Naive thymus-derived CD8-positive, alpha-beta T cell (primary cell): Measurements from ENCODE around the gene WWTR1. TPM values are rescaled to one million over a fixed set of nuclear protein-coding genes. Genes with fewer than 3 reads are reported as not detected.

ENCODE experiments used
- ATAC-seq, 2 donors: fragments of 150-1000 bp; cut with Tn5 transposase in 1 of 2; sonication (Bioruptor Pico), chemical (Tn5 transposase) in 1 of 2; 1 replicate in 1 of 2; 2 replicates in 1 of 2; pipeline ENCODE4 v1.10.0; 2021; ENCODE audit warnings: mild to moderate bottlenecking in 2 of 2, moderate library complexity in 2 of 2
- POLR2A ChIA-PET: fragments of 350-600 bp; sonication (Branson Sonifier 250); formaldehyde crosslinking; loops from one replicate; lab custom pipeline; 2021; ENCODE audit warnings: antibody characterized with exemption; lab: Charles Lee
- DNase-seq, 10 donors: peaks; one replicate each; pipeline versions ENCODE4 v3.0.0 to v3.0.0-alpha.2; 2020 to 2022
- H3K27ac Mint-ChIP-seq, 10 donors: one replicate each; pipeline ENCODE4 v1.8.0; 2020 to 2022; ENCODE audit warnings: mild to moderate bottlenecking in 10 of 10, mixed read lengths in 10 of 10, moderate library complexity in 4 of 10, inconsistent platforms in 1 of 10
- H3K27me3 Mint-ChIP-seq, 5 donors: one replicate each; pipeline ENCODE4 v1.8.0; 2021 to 2022; ENCODE audit warnings: mixed read lengths in 5 of 5
- H3K36me3 Mint-ChIP-seq, 3 donors: one replicate each; pipeline ENCODE4 v1.8.0; 2020 to 2022; ENCODE audit warnings: mixed read lengths in 3 of 3, mild to moderate bottlenecking in 2 of 3, inconsistent platforms in 1 of 3
- H3K4me1 Mint-ChIP-seq, 4 donors: one replicate each; pipeline ENCODE4 v1.8.0; 2021 to 2022; ENCODE audit warnings: mixed read lengths in 4 of 4
- H3K4me3 Mint-ChIP-seq, 10 donors: one replicate each; pipeline ENCODE4 v1.8.0; 2020 to 2022; ENCODE audit warnings: mild to moderate bottlenecking in 10 of 10, mixed read lengths in 10 of 10, moderate library complexity in 6 of 10, inconsistent platforms in 1 of 10
- H3K9me3 Mint-ChIP-seq, 9 donors: one replicate each; pipeline ENCODE4 v1.8.0; 2020 to 2022; ENCODE audit warnings: mixed read lengths in 9 of 9, mild to moderate bottlenecking in 3 of 9, inconsistent platforms in 1 of 9, moderate library complexity in 1 of 9
- polyA plus RNA-seq, 3 donors: library from polyadenylated mRNA; unstranded; fragments of 300-500 nt; fragmentation: Illumina TruSeq; gene quantifications; one replicate each; pipeline ENCODE4 v1.2.3, GENCODE V29; 2021
- total RNA-seq, 8 experiments: library from RNA in 2 of 8; stranded (reverse) in 2 of 8; gene quantifications; one replicate each; pipeline ENCODE4 v1.2.3 and lab custom pipeline; 2021 to 2026

Gene WWTR1
- total and polyA plus RNA-seq, 5 experiments from 2014 or later = 0.06 to 0.58 (median 0.37) TPM

DNA sequence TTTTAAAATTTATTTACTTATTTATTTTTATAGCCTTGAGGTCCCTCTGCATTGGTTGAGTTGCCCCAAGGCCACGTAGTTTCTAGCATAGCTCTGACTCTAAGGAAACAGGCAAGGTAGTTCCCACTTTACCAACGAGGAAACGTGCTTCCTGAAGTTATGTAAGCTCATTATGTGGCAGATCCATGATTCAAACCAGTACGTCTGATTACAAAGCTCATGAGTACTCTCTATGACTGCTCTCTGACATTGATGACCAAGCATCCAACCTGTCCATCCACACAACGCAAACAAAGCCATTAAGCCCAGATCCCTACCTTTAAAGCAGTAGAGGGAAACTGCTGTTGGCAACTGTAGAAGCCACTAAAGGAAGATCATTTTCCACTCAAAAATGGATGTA is 25.6 kb downstream of the WWTR1 start:
- H3K27me3 Mint-ChIP-seq = peaks cover 12 to 48% (median 26%) of the 10 kb centered on the region in 5 donors
- no peak overlapping the region for H3K27ac Mint-ChIP-seq
- H3K4me3 Mint-ChIP-seq = no peak overlapping the region
- no peak for DNase-seq
- H3K36me3 Mint-ChIP-seq = no peaks in the 10 kb centered on the region
- POLR2A ChIA-PET = no interaction called here
- H3K9me3 Mint-ChIP-seq = no peaks in the 10 kb centered on the region
- no peak for ATAC-seq
- H3K4me1 Mint-ChIP-seq = peaks cover 0 to 2% (median 0%) of the 10 kb centered on the region in 4 donors

DNA sequence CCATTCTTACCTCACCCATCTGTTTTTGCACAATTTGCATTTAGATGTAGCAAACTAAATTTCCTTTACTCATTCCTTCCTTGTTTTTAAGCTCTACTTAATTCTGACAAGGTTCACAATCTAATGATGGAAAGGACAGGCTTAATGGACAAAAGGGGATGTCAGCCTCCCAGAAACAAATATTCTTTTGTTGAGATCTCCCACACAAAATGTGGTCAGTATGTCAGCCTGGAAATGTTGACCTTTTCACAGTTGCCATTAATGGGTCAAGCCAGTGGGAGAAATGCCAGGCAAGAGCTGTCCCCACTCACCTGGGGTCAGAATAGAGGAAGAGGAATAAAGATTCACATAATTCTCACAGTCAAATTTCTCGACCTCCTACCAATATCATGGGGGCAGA is 27.0 kb downstream of the WWTR1 start:
- peaks cover 0 to 4% (median 0%) of the 10 kb centered on the region in 9 donors for H3K9me3 Mint-ChIP-seq
- ATAC-seq = no peak
- H3K36me3 Mint-ChIP-seq = no peaks in the 10 kb centered on the region
- H3K27me3 Mint-ChIP-seq = peaks cover 15 to 51% (median 29%) of the 10 kb centered on the region in 5 donors
- H3K4me1 Mint-ChIP-seq = peaks cover 0 to 2% (median 0%) of the 10 kb centered on the region in 4 donors
- no peak overlapping the region for H3K4me3 Mint-ChIP-seq
- POLR2A ChIA-PET = no interaction called here
- no peak overlapping the region for H3K27ac Mint-ChIP-seq
- DNase-seq = no peak

DNA sequence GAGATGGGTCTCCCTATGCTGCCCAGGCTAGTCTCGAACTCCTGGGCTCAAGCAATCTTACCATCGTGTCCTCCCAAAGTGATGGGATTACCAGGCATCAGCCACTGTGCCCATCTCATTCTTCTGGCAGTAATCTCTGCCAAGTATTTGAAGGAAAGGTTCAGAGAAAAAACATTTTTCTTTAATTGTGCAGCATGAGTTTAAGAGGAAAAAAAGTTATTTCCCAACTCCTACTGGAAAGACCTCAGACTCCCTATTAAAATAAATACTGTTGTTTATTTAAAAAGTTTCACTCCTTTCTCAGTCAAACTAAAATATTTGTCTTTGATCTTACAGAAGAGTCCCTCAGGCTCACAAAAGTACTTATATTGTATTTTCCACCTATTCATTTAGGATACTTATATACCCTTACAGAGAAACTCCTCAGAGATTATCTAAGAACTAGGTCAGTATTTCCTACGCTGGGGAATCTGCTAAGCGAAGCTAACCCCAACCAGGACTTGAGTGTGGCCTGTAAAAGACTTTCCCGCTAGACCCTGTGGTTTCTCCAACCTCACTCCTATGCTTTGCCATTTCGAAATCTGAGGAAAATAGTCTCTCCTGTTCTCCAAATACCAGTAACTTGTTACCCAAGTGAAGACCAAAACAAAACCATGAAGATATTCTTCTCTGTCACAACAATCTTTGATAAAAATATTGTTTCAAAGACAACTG is 28.7 kb downstream of the WWTR1 start:
- H3K4me3 Mint-ChIP-seq = no peak overlapping the region
- no peak for DNase-seq
- H3K27ac Mint-ChIP-seq = no peak overlapping the region
- POLR2A ChIA-PET = no interaction called here
- no peak for ATAC-seq
- peaks cover 17 to 38% (median 24%) of the 10 kb centered on the region in 5 donors for H3K27me3 Mint-ChIP-seq
- peaks cover 0 to 5% (median 0%) of the 10 kb centered on the region in 9 donors for H3K9me3 Mint-ChIP-seq
- no peaks in the 10 kb centered on the region for H3K36me3 Mint-ChIP-seq
- peaks cover 0 to 2% (median 0%) of the 10 kb centered on the region in 4 donors for H3K4me1 Mint-ChIP-seq

DNA sequence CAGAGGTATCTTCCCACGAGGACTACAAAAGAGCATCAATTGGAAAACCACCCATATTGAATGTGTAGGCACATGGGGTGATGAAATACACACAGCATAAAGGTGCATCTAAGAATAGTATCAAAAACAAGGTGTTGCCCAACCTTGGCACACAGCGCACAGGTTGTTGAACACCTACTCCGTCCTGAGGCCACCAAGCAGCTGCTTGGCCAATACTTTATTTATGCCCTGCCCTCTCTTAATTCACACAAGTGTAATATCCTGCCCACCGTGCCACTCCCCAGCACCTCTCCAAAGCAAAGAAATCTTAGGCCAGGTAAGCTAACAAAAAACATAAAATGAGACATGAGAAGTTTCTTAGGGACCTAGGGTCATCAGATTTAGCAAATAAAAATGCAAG is 31.2 kb downstream of the WWTR1 start:
- DNase-seq (no peak), ATAC-seq (no peak)
- POLR2A ChIA-PET = no interaction called here
- H3K27ac Mint-ChIP-seq = no peak overlapping the region
- H3K4me1 Mint-ChIP-seq = no peaks in the 10 kb centered on the region
- H3K9me3 Mint-ChIP-seq = peaks cover 0 to 5% (median 0%) of the 10 kb centered on the region in 9 donors
- no peaks in the 10 kb centered on the region for H3K36me3 Mint-ChIP-seq
- no peak overlapping the region for H3K4me3 Mint-ChIP-seq
- H3K27me3 Mint-ChIP-seq = peaks cover 10 to 23% (median 14%) of the 10 kb centered on the region in 5 donors

DNA sequence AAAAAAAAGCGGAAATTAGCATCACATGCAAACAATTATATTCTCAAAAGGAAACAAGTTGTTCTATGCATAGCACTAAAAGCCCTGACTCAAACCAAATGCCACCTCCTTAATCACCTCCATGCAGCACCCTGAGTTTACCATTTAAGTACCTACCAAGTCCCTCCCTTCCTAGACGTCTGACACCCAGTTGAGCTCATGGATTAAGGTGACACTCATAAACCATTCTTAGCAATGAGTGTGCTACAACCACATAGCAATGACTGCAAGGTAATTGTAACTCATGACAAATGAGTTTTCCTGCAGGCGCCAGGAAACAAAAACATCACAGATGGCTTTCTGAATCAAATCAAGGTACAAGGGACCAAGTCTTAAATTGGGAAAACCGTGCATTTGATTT is 32.0 kb downstream of the WWTR1 start:
- Mint-ChIP-seq H3K4me1 (peaks cover 0 to 4% (median 0%) of the 10 kb centered on the region in 4 donors), H3K9me3 (peaks cover 0 to 5% (median 0%) of the 10 kb centered on the region in 9 donors), H3K27me3 (peaks cover 8 to 18% (median 10%) of the 10 kb centered on the region in 5 donors), H3K36me3 (no peaks in the 10 kb centered on the region), H3K4me3 (no peak overlapping the region), H3K27ac (no peak overlapping the region)
- no peak for ATAC-seq
- no peak for DNase-seq
- POLR2A ChIA-PET = no interaction called here

DNA sequence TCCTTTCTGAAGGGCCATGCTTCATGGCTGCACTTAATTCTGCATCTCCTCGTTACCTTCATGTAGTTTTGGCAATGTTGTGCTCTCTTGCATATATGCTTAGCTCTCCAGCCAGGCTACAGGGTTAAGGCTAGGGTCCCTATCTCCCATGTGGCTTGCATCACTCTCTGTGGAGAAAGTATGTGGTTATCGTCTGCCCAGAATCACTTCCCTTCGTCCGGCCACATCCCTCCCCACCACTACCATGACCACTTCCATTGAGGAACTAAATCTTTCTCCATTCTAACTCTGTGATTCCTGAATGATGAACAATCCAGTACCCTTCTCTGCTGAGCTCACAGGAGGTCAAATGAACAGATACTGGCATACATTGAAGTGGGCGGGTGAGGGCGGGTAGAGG is 34.0 kb downstream of the WWTR1 start:
- Mint-ChIP-seq H3K27ac (no peak overlapping the region), H3K4me1 (peaks cover 0 to 4% (median 0%) of the 10 kb centered on the region in 4 donors), H3K9me3 (peaks cover 0 to 5% (median 0%) of the 10 kb centered on the region in 9 donors), H3K27me3 (peaks cover 8 to 18% (median 12%) of the 10 kb centered on the region in 5 donors), H3K36me3 (no peaks in the 10 kb centered on the region), H3K4me3 (no peak overlapping the region)
- POLR2A ChIA-PET = no interaction called here
- no peak for DNase-seq
- no peak for ATAC-seq

DNA sequence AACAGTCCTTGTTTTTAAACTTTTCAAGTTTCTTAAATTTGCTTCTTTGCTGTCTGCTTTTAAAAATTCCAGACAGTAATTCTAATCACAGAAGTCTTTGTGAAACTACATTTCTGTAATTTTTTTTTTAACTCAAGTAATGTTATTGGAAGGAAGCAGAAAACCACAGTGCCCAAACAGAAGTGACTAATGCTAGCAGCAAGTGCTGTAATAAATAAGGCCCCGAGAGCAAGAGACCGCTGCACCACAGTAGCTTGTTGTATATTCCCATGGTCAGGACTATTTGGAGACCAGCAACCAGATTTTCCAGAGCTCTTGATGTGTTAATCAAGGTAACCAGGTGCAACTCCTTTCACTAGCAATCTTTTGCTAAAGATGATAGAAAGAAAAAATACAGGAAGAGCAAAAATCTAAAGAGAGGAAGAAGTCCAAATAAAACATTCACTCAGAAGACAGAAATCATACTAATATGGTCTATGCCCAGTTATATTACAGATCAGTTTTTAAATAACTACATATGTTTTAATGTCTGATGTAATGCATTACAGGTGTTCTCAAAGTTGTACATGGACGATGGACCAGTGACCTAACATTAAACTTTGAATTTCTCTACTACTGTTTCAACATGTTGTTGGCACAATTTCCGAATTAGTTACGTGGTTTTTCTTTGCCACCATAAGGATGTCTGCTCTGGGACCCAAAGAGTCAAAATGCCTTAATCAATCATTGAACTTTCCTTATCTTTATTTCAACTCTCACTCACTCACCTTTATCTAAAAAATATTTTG is 36.4 kb downstream of the WWTR1 start:
- Mint-ChIP-seq H3K27me3 (peaks cover 9 to 21% (median 12%) of the 10 kb centered on the region in 5 donors), H3K27ac (no peak overlapping the region), H3K4me3 (no peak overlapping the region), H3K36me3 (no peaks in the 10 kb centered on the region), H3K4me1 (peaks cover 0 to 4% (median 0%) of the 10 kb centered on the region in 4 donors), H3K9me3 (peaks cover 0 to 2% (median 0%) of the 10 kb centered on the region in 9 donors)
- POLR2A ChIA-PET = no interaction called here
- DNase-seq (no peak), ATAC-seq (no peak)

DNA sequence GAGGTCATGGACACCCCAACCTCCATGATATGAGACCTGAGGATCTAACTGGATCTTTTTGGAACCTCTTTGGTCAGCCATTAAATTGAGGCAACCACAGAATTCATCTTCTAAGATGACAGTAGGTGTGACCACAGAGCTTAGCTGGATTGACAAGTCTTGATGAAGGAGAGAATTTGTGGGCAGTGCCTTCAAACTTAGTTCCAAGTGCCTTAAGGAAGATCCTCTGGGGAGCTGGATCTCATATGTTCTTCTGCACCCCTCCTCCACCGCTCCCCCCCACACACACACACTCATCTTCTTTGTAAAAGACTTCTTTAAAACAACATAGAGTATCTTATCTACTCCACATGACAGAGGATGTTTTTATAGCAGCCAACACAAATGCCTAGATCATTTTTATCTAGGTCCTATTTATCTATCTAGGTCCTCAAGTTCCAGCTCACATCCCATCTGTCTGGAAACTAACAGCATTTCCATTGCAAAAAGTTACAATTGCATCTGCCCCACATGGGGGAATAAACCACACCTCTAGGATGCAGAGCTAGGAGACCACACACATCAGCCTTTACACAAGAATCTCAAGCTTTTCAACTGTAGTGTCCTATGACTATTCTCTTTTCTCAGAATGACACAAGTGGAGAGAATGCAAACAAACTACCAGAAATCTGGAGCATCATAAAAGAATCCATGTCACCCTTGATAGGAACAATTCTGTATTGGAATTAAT is 37.4 kb downstream of the WWTR1 start:
- Mint-ChIP-seq H3K9me3 (no peaks in the 10 kb centered on the region), H3K4me3 (no peak overlapping the region), H3K36me3 (no peaks in the 10 kb centered on the region), H3K27me3 (peaks cover 7 to 23% (median 12%) of the 10 kb centered on the region in 5 donors), H3K27ac (peak overlapping the region in 1 of 10 donors; percentile 8), H3K4me1 (peaks cover 0 to 4% (median 0%) of the 10 kb centered on the region in 4 donors)
- POLR2A ChIA-PET = no interaction called here
- ATAC-seq (no peak), DNase-seq (no peak)

DNA sequence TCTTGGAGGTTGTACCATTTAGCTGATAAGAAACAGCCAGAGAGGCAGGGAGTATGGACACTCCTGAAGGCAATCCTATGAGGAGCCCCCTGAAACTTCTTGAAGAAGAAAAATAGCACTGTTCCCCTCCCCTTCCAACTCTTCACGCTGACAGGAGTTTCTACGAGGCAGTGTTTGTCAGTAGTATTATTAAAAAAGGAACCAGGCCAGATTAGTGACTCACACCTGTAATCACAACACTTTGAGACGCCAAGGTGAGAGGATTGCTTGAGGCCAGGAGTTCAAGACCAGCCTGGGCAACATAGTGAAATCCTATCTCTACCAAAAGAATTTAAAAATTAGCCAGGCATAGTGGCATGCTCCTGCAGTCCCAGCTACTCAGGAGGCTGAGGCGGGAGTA is 38.7 kb downstream of the WWTR1 start:
- no peak for ATAC-seq
- H3K36me3 Mint-ChIP-seq = no peaks in the 10 kb centered on the region
- peaks cover 0 to 4% (median 0%) of the 10 kb centered on the region in 4 donors for H3K4me1 Mint-ChIP-seq
- H3K27me3 Mint-ChIP-seq = peaks cover 4 to 26% (median 12%) of the 10 kb centered on the region in 5 donors
- no peak overlapping the region for H3K4me3 Mint-ChIP-seq
- H3K9me3 Mint-ChIP-seq = no peaks in the 10 kb centered on the region
- no peak for DNase-seq
- H3K27ac Mint-ChIP-seq = no peak overlapping the region
- POLR2A ChIA-PET = no interaction called here

DNA sequence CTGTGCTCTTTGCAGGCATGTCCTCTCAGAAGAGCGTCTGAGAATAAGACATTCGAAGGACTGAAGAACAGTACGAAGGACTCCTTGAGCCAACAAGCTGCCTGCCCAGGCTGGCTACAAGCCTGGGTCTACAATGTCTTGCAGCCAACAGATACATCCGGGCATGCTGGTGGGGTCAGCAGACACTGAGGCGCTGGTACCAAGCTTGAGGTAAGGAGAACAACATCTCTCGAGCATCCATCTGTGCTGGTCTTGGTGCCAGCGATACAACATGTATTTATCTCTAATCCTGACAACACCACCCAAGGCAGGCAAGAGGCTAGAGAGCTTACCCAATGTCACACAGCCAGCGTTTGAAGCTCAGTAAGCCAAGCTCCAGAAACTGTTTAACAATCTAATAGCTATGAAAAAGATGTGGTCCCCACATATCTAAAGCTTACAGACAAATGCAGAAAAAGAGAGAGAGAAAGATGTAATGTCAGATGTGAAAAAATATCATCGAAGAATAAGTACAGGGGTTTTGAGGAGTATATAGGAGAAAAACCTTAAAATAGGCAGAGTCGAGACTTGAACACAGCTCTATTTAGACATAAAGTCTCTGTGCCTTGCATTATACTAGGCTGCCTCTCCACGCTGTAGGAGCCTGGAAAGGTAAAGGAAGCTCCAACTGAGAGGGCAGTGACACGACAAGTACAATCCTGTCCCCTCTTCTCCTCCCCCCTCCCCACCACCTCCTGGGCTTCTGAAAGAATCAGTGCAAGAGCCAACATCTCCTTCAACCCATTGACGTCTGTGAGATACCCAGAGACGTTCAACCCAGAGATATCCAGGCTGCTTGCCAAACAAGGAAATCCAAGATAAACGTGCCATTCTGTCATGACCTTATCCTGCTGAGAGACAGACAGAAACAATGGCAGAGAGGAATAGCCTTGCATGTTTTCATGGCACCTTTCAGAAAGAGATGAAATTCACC is 39.4 kb downstream of the WWTR1 start:
- Mint-ChIP-seq H3K27me3 (peaks cover 4 to 26% (median 9%) of the 10 kb centered on the region in 5 donors), H3K4me1 (peaks cover 0 to 4% (median 0%) of the 10 kb centered on the region in 4 donors), H3K27ac (no peak overlapping the region), H3K9me3 (no peaks in the 10 kb centered on the region), H3K4me3 (no peak overlapping the region), H3K36me3 (no peaks in the 10 kb centered on the region)
- DNase-seq (no peak), ATAC-seq (no peak)
- POLR2A ChIA-PET = no interaction called here

DNA sequence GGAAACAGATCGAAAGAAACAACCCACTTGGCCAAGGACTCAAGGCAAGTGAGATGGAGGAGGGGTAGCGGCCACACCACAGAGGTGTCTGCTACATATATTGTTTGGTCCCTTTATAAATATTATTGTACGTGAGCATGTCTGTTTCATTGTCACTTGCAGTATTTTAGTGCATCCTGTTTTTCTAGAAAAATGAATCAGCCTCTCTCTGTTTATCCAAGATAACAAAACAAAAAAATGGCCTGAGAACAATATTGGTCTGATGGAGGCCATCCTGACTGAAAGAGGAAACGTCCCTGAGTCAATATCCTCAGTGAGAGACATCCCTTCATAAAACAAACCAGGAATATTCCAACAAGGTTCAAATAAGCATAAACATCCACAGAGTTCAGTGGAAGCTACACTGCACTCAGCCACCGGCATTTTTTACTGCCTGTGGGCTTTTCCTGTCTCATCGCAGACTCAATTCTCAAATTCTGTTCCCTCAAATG is 42.0 kb downstream of the WWTR1 start:
- no peaks in the 10 kb centered on the region for H3K4me1 Mint-ChIP-seq
- no peaks in the 10 kb centered on the region for H3K9me3 Mint-ChIP-seq
- DNase-seq = no peak
- POLR2A ChIA-PET = no interaction called here
- ATAC-seq = no peak
- no peak overlapping the region for H3K27ac Mint-ChIP-seq
- peaks cover 5 to 26% (median 17%) of the 10 kb centered on the region in 5 donors for H3K27me3 Mint-ChIP-seq
- no peak overlapping the region for H3K4me3 Mint-ChIP-seq
- no peaks in the 10 kb centered on the region for H3K36me3 Mint-ChIP-seq

DNA sequence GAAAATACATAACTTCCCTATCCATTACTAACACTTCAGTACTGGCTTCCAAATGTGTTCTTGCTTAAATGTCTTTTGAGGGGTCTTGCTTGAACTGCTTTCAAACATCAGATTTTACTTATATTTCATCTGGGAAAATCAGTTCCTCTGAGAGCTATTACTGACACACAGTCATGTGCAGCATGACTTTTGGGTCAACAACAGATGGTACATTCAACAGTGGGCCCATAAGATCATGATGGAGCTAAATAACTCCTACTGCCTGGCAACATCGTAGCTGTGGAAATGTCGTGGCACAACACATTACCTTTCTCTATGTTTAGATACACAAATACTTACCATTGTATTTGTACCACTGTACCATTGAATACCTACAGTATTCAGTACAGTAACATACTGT is 43.8 kb downstream of the WWTR1 start:
- POLR2A ChIA-PET = no interaction called here
- DNase-seq = no peak
- H3K27ac Mint-ChIP-seq = no peak overlapping the region
- no peak overlapping the region for H3K4me3 Mint-ChIP-seq
- no peaks in the 10 kb centered on the region for H3K36me3 Mint-ChIP-seq
- H3K27me3 Mint-ChIP-seq = peaks cover 5 to 21% (median 13%) of the 10 kb centered on the region in 5 donors
- H3K4me1 Mint-ChIP-seq = no peaks in the 10 kb centered on the region
- no peaks in the 10 kb centered on the region for H3K9me3 Mint-ChIP-seq
- no peak for ATAC-seq
